Activated B cell treated with CpG ODN at 0.5 μM for 24 hours (primary cell): ENCODE results near the gene SLC17A9. TPM values are rescaled to one million over a fixed set of nuclear protein-coding genes. Genes with fewer than 3 reads are reported as not detected.

Experiments
- ATAC-seq: fragments of 200-7000 bp; cut with Tn5 transposase; one replicate; pipeline ENCODE4 v1.10.0; 2021; ENCODE audit warnings: low read depth, mild to moderate bottlenecking, moderate library complexity
- CTCF ChIA-PET: fragments of 350-600 bp; sonication (Branson Sonifier 250); formaldehyde crosslinking; loops from one replicate; lab custom pipeline; 2021; ENCODE audit warnings: antibody characterized with exemption; lab: Charles Lee
- POLR2A ChIA-PET: fragments of 350-600 bp; sonication (Branson Sonifier 250); formaldehyde crosslinking; loops from one replicate; lab custom pipeline; 2021; ENCODE audit warnings: antibody characterized with exemption; lab: Charles Lee
- DNase-seq: peaks from one replicate; pipeline ENCODE4 v3.0.0; 2022
- H3K27ac Mint-ChIP-seq: one replicate; pipeline ENCODE4 v1.8.0; 2020; ENCODE audit warnings: mixed read lengths
- H3K27me3 Mint-ChIP-seq: one replicate; pipeline ENCODE4 v1.8.0; 2021; ENCODE audit warnings: mixed read lengths
- H3K36me3 Mint-ChIP-seq: one replicate; pipeline ENCODE4 v1.8.0; 2021; ENCODE audit warnings: low read depth, mixed read lengths
- H3K4me1 Mint-ChIP-seq: one replicate; pipeline ENCODE4 v1.8.0; 2021; ENCODE audit warnings: mixed read lengths
- H3K4me3 Mint-ChIP-seq: one replicate; pipeline ENCODE4 v1.8.0; 2020; ENCODE audit warnings: mild to moderate bottlenecking, mixed read lengths
- H3K9me3 Mint-ChIP-seq: one replicate; pipeline ENCODE4 v1.8.0; 2020; ENCODE audit warnings: mixed read lengths
- CTCF ChIP-seq: fragments of 200-600 bp; IDR thresholded peaks from one replicate; pipeline ENCODE4 v1.8.0; 2022; ENCODE audit warnings: antibody characterized with exemption, mild to moderate bottlenecking
- intact Hi-C: fragments of 100-400 bp; cut with micrococcal nuclease; formaldehyde crosslinking; loops from one replicate; pipeline ENCODE4 v1.15.1; 2024
- total RNA-seq: library from RNA; stranded (reverse); gene quantifications from 2 replicates; pipeline ENCODE4 v1.2.3, GENCODE V29; 2022

SLC17A9 gene
- total RNA-seq, 1 donor from 2014 or later: 47.6 TPM

GRCh38 chr20:62994869-62995281, 42.4 kb downstream of the SLC17A9 start:
- POLR2A ChIA-PET: no interaction called here
- no peak for TF ChIP-seq CTCF
- H3K27me3 Mint-ChIP-seq: peaks cover 55% of the 10 kb centered on the region
- H3K9me3 Mint-ChIP-seq: no peaks in the 10 kb centered on the region
- no peaks in the 10 kb centered on the region for H3K36me3 Mint-ChIP-seq
- CTCF ChIA-PET: no interaction called here
- no peak for ATAC-seq
- H3K27ac Mint-ChIP-seq: no peak overlapping the region
- H3K4me3 Mint-ChIP-seq: no peak overlapping the region
- intact Hi-C loops: no loop called here
- no peaks in the 10 kb centered on the region for H3K4me1 Mint-ChIP-seq
- no peak for DNase-seq

GRCh38 chr20:62995481-62995880, 43.0 kb downstream of the SLC17A9 start:
- H3K36me3 Mint-ChIP-seq: no peaks in the 10 kb centered on the region
- H3K27ac Mint-ChIP-seq: no peak overlapping the region
- no peak for TF ChIP-seq CTCF
- DNase-seq (no peak), ATAC-seq (no peak)
- no peaks in the 10 kb centered on the region for H3K9me3 Mint-ChIP-seq
- no peaks in the 10 kb centered on the region for H3K4me1 Mint-ChIP-seq
- H3K4me3 Mint-ChIP-seq: no peak overlapping the region
- intact Hi-C loops: no loop called here
- peaks cover 61% of the 10 kb centered on the region for H3K27me3 Mint-ChIP-seq
- POLR2A ChIA-PET: no interaction called here
- CTCF ChIA-PET: no interaction called here

- ChIA-PET CTCF (no interaction called here), POLR2A (no interaction called here)
- H3K36me3 Mint-ChIP-seq: no peaks in the 10 kb centered on the region
- ATAC-seq: no peak
- H3K4me1 Mint-ChIP-seq: no peaks in the 10 kb centered on the region
- peaks cover 63% of the 10 kb centered on the region for H3K27me3 Mint-ChIP-seq
- no peak overlapping the region for H3K27ac Mint-ChIP-seq
- intact Hi-C loops: no loop called here
- no peak for TF ChIP-seq CTCF
- H3K4me3 Mint-ChIP-seq: no peak overlapping the region
- DNase-seq: no peak
- no peaks in the 10 kb centered on the region for H3K9me3 Mint-ChIP-seq
Measured at GRCh38 chr20:62995898-62996595, 43.5 kb downstream of the SLC17A9 start.

GRCh38 chr20:62996596-62996982, 44.1 kb downstream of the SLC17A9 start:
- ATAC-seq (no peak), DNase-seq (no peak)
- Mint-ChIP-seq H3K27me3 (peaks cover 64% of the 10 kb centered on the region), H3K9me3 (no peaks in the 10 kb centered on the region), H3K4me3 (no peak overlapping the region), H3K4me1 (no peaks in the 10 kb centered on the region), H3K36me3 (no peaks in the 10 kb centered on the region), H3K27ac (no peak overlapping the region)
- intact Hi-C loops: no loop called here
- POLR2A ChIA-PET: no interaction called here
- CTCF ChIA-PET: no interaction called here
- no peak for TF ChIP-seq CTCF

- ChIA-PET POLR2A (no interaction called here), CTCF (no interaction called here)
- Mint-ChIP-seq H3K27me3 (peaks cover 66% of the 10 kb centered on the region), H3K9me3 (no peaks in the 10 kb centered on the region), H3K36me3 (no peaks in the 10 kb centered on the region), H3K4me3 (no peak overlapping the region), H3K4me1 (no peaks in the 10 kb centered on the region), H3K27ac (no peak overlapping the region)
- intact Hi-C loops: no loop called here
- ATAC-seq (no peak), DNase-seq (no peak)
- TF ChIP-seq CTCF: no peak
Measured at GRCh38 chr20:62997417-62998035, 45.0 kb downstream of the SLC17A9 start.
